Activated CD8-positive, alpha-beta T cell treated with anti-CD3 and anti-CD28 coated beads for 36 hours (primary cell): Measurements from ENCODE around the gene ZFYVE28. TPM values are rescaled to one million over a fixed set of nuclear protein-coding genes. Genes with fewer than 3 reads are reported as not detected.
A peak's percentile ranks its signal among the peaks of the same experiment; 100 is the strongest.

Experiments used
- ATAC-seq: fragments of 200-7000 bp; cut with Tn5 transposase; one replicate; pipeline ENCODE4 v1.10.0; 2021; ENCODE audit warnings: mild to moderate bottlenecking, moderate library complexity
- CTCF ChIA-PET: fragments of 350-600 bp; sonication (Branson Sonifier 250); formaldehyde crosslinking; loops from one replicate; lab custom pipeline; 2021; ENCODE audit warnings: antibody characterized with exemption; lab: Charles Lee
- POLR2A ChIA-PET: fragments of 350-600 bp; sonication (Branson Sonifier 250); formaldehyde crosslinking; loops from one replicate; lab custom pipeline; 2021; ENCODE audit warnings: antibody characterized with exemption; lab: Charles Lee
- DNase-seq: peaks from one replicate; pipeline ENCODE4 v3.0.0-alpha.2; 2020
- H3K27ac Mint-ChIP-seq: one replicate; pipeline ENCODE4 v1.8.0; 2021; ENCODE audit warnings: mild to moderate bottlenecking, mixed read lengths
- H3K27me3 Mint-ChIP-seq: one replicate; pipeline ENCODE4 v1.8.0; 2021; ENCODE audit warnings: mixed read lengths
- H3K36me3 Mint-ChIP-seq: one replicate; pipeline ENCODE4 v1.8.0; 2021; ENCODE audit warnings: low read depth, mixed read lengths
- H3K4me1 Mint-ChIP-seq: one replicate; pipeline ENCODE4 v1.8.0; 2021; ENCODE audit warnings: low read depth, mixed read lengths
- H3K4me3 Mint-ChIP-seq: one replicate; pipeline ENCODE4 v1.8.0; 2021; ENCODE audit warnings: mild to moderate bottlenecking, moderate library complexity, mixed read lengths
- H3K9me3 Mint-ChIP-seq: one replicate; pipeline ENCODE4 v1.8.0; 2021; ENCODE audit warnings: mixed read lengths
- CTCF ChIP-seq: fragments of 200-600 bp; IDR thresholded peaks from one replicate; pipeline ENCODE4 v1.8.0; 2022; ENCODE audit warnings: antibody characterized with exemption, mild to moderate bottlenecking
- intact Hi-C: fragments of 100-400 bp; cut with micrococcal nuclease; formaldehyde crosslinking; loops from one replicate; pipeline ENCODE4 v1.10.0; 2022
- total RNA-seq, 2 experiments: library from RNA; stranded (reverse); gene quantifications; one replicate each; pipeline ENCODE4 v1.2.3, GENCODE V29; 2021

ZFYVE28 gene
- total RNA-seq, 2 experiments from 2014 or later = 4.9 to 7.0 TPM

GRCh38 chr4:2292646-2293108, 125.8 kb downstream of the ZFYVE28 start:
- peaks cover 4% of the 10 kb centered on the region for H3K9me3 Mint-ChIP-seq
- no peaks in the 10 kb centered on the region for H3K27me3 Mint-ChIP-seq
- no peak for DNase-seq
- no peak overlapping the region for H3K27ac Mint-ChIP-seq
- POLR2A ChIA-PET = interaction anchor here (0.9 kb wide), 1 partner anchor 11 kb away, joined by 4 read pairs; no protein-coding TSS in a partner anchor
- CTCF ChIA-PET = no interaction called here
- ATAC-seq = no peak
- TF ChIP-seq CTCF = no peak
- H3K36me3 Mint-ChIP-seq = no peaks in the 10 kb centered on the region
- H3K4me1 Mint-ChIP-seq = peaks cover 51% of the 10 kb centered on the region
- H3K4me3 Mint-ChIP-seq = no peak overlapping the region
- intact Hi-C loops = no loop called here

GRCh38 chr4:2291705-2292645, 126.5 kb downstream of the ZFYVE28 start:
- CTCF ChIA-PET = interaction anchor here (0.5 kb wide), 1 partner anchor 324 kb away, joined by 4 read pairs; no protein-coding TSS in a partner anchor
- POLR2A ChIA-PET = interaction anchor here (0.8 to 2.0 kb wide), 4 partner anchors 10 to 177 kb away, joined by 3 to 6 read pairs (median 4); partner anchors contain the start of gene RNF4
- intact Hi-C loops = no loop called here
- no peak for TF ChIP-seq CTCF
- Mint-ChIP-seq H3K36me3 (no peaks in the 10 kb centered on the region), H3K27me3 (no peaks in the 10 kb centered on the region), H3K4me1 (peaks cover 44% of the 10 kb centered on the region), H3K27ac (no peak overlapping the region), H3K4me3 (no peak overlapping the region), H3K9me3 (peaks cover 4% of the 10 kb centered on the region)
- DNase-seq (no peak), ATAC-seq (no peak)

- peak overlapping the region; percentile 47 for H3K4me3 Mint-ChIP-seq
- ATAC-seq (peak; percentile 90), DNase-seq (peak; percentile 82)
- CTCF ChIA-PET = interaction anchor here (0.9 to 2.0 kb wide), 2 partner anchors 9 to 151 kb away, joined by 3 to 6 read pairs; no protein-coding TSS in a partner anchor
- no peaks in the 10 kb centered on the region for H3K36me3 Mint-ChIP-seq
- H3K27ac Mint-ChIP-seq = peak overlapping the region; percentile 68
- no peaks in the 10 kb centered on the region for H3K27me3 Mint-ChIP-seq
- intact Hi-C loops = no loop called here
- POLR2A ChIA-PET = interaction anchor here (0.6 to 2.0 kb wide), 6 partner anchors 10 to 178 kb away, joined by 3 to 6 read pairs (median 4); partner anchors contain the start of gene RNF4
- peaks cover 4% of the 10 kb centered on the region for H3K9me3 Mint-ChIP-seq
- H3K4me1 Mint-ChIP-seq = peaks cover 38% of the 10 kb centered on the region
- no peak for TF ChIP-seq CTCF
Measured at GRCh38 chr4:2290974-2291704, 127.3 kb downstream of the ZFYVE28 start.

GRCh38 chr4:2290488-2290887, 128.0 kb downstream of the ZFYVE28 start:
- H3K27me3 Mint-ChIP-seq = no peaks in the 10 kb centered on the region
- no peak for ATAC-seq
- intact Hi-C loops = no loop called here

More at GRCh38 chr4:2290488-2290887, 128.0 kb downstream of the ZFYVE28 start:
- ChIA-PET CTCF (interaction anchor here (0.9 to 2.0 kb wide), 2 partner anchors 8 to 151 kb away, joined by 3 to 6 read pairs; no protein-coding TSS in a partner anchor), POLR2A (interaction anchor here (0.7 to 2.0 kb wide), 5 partner anchors 11 to 220 kb away, joined by 3 to 6 read pairs (median 3); no protein-coding TSS in a partner anchor)
- peaks cover 4% of the 10 kb centered on the region for H3K9me3 Mint-ChIP-seq
- peak overlapping the region; percentile 47 for H3K4me3 Mint-ChIP-seq
- TF ChIP-seq CTCF = no peak
- H3K4me1 Mint-ChIP-seq = peaks cover 32% of the 10 kb centered on the region
- H3K27ac Mint-ChIP-seq = peak overlapping the region; percentile 68
- no peaks in the 10 kb centered on the region for H3K36me3 Mint-ChIP-seq
- DNase-seq = no peak
